HG02610 (cell line): ENCODE results near the gene NRXN3.

ENCODE experiments used
- ATAC-seq: cut with Tn5 transposase; IDR thresholded peaks from one replicate; pipeline ENCODE4 v1.9.1; 2021; ENCODE audit warnings: mild to moderate bottlenecking, moderate library complexity; ENCODE audit not compliant: unreplicated experiment

Gene NRXN3

DNA sequence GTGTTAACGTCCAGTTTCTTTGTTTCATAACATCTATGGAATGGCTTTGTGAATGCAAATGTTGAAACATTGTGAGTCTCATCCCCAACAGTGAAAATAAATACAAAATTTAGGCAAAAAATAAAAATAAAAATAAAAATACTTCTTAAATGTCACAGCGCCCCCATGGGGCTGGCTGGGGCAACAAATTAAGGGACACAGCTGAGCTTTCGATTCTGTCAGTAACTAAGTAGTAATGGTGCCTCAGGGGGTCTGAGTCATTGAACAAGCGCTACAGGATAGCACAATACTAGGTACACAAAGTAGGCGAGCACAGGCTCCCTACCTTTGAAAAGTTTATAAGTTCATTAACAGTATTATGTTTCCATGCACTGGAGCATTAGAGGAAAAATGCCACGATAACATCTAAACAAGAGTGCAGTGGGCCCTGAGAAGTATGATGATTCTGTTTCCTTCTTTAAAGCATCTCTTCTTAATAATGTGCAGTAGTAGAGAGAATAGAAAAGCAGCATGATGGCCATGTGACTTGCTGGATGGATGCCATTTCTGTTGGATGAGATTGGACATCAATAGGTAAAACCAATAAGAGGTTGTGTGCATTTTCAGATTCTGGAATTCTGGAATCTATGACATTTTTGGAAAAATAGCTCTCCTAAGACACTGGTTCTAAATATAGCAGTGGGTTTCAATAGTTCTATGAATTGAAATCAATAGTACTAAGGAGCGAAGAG lies 1374.0 kb downstream of the NRXN3 start:
- no peak for ATAC-seq

DNA sequence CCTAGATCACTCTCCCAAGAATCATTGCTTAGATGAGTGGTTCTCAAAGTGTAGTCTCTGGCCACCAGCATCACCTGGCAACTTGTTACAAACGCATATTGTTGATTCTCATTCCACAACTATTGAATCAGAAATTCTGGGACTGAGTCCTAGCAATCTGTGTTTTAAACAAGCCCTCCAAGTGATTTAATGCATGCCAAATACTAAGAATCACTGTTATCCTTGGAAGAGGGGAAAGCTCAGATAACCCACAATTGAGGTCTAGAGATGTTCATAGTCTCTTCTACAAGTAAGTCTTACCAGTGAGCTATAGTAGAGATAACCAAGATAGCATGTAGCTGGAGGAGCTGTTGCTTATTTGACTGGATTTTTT lies 1374.5 kb downstream of the NRXN3 start:
- no peak for ATAC-seq

DNA sequence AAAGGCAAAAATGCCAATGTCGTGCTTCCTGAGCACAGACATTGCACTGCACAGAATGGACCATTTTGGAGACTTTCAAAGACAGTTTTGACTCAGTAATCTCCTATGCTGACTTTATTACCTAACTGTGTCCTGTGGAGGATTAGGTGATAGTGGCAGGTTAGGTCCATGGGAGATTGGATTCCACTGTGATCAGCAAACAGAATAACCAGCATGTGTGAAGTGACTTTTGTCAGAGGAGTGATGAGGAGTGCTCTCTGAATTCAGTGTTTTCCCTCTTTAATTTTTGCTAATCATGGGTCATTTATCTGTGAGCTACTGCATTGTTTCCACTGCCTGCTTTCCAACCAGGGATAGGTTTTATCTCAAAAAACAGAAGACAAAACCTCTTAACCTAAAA lies 1378.7 kb downstream of the NRXN3 start:
- no peak for ATAC-seq

DNA sequence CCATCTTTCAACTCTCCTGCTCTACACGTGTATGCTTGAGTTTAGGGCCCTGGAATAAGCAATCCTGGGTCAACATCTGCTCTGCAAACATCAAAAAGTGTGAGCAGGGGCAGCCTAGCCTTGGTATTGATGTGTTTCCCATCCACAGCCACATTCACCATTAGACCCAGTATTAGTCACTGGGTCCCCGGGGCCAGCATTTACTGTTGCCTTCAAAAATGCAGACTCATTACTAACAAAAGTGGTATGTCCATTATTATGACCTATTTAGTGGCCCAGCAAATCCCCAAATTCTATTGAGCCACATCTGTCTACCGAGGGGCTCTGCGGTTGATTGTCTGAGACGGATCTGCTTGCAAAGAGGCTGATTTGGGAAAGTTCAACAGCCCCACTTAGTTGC lies 1379.3 kb downstream of the NRXN3 start:
- no peak for ATAC-seq

DNA sequence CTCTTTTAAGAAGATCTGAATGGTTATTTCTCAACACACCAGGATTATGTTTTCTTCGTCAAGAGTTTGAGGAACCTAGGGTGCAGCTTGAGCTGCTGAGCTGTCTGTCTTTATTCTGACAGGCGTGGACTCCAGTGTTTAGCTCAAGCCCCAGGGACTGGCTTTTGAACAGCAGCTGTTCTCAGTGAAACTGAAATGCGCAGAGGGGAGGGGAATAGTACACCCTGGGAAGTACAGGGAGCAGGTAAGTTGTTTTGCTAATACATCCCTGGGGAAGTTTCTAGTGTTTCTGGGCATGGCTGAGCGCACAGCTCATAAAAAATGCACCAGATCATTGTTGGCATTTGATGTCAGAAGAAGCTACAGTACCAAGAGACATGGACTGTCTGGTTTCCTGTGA lies 1381.3 kb downstream of the NRXN3 start:
- ATAC-seq: no peak

DNA sequence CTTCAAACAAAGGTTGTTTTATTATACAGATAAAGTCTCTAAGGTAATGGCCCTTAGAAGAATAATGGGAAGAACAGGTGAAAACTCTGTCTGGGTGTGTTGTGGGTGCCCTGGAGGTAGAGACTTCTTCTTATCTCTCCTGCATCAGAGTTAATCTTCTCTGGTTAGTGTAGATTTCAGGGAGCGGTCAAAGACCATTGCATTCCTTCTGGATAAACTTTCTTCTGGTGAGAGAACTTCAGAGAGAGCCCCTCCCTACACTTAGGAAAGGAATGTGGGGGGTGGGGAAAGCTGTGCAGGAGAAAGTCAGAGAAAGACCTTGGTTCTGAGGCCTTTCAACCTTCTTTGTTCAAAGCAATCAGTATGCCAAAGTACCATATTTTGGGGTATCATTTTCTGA lies 1382.6 kb downstream of the NRXN3 start:
- no peak for ATAC-seq

DNA sequence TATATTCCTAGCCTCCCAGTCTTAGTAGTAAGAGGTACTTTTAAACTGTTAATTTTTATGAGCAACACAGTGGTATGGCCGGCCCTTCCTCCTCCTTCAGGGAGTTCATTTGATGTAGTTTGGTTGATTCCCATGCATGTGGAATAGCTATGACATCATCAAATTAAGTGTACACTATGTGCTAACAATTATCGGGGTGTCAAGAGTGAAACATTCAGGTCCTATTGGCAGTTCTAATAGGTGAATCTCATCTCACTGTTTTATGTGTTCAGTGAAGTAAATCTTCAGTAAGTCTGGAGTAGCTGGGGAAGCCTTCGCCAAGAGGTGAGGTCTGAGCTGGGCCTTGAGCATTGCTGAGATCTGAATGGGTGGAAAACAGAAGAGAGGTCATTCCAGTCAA lies 1384.6 kb downstream of the NRXN3 start:
- no peak for ATAC-seq

DNA sequence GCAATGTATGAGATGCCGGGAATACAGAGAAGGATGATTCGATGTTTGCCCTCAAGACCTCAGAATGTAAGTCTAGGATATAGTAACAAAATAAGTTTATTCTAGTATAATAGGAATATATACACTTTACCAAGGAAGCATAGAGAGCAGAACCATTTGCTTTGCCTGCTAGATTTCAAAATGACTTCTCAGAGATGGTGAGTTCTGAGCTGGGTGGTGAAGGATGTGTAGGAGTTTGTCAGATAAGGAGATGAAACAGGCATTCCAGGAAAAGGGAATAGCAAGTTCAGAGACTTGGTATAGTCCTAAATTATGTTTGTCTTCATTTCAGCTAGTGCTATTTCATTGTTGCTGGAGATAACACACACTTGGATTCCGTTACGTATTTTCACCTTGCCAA lies 1385.3 kb downstream of the NRXN3 start:
- ATAC-seq: no peak

DNA sequence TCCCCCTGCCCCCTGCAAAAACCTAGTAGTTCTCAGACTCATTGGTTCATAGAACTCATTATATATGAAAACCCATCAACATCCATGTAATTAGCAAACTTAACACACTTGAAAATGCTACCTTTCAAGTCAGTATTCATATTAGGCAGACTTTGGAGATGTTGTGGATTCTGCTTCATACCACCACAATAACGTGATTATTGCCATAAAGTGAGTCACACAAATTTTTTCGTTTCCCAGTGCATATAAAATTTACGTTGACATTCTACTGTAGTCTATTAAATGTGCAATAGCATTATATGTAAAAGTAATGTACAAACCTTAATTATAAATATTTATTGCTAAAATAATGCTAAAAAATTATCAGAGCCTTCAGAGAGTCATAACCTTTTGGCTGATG lies 1387.1 kb downstream of the NRXN3 start:
- ATAC-seq: no peak

DNA sequence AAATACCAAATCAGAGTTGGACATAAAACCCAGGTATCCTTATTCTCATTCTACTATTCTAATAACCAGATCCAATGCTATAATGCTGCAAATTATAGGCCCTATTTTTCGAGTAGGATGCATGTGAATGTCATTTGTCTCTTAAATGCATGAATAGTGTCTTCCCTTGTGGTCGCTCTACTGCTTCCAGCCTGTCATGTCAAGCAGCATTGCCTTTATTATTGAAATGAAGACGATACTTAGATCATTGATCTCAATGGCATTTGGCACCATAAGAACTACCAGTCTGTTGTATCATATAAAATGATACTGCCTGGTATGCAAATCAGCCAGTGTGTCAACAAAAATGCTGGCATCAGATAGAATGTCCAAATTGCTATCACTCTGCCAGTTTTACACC lies 1392.0 kb downstream of the NRXN3 start:
- no peak for ATAC-seq

DNA sequence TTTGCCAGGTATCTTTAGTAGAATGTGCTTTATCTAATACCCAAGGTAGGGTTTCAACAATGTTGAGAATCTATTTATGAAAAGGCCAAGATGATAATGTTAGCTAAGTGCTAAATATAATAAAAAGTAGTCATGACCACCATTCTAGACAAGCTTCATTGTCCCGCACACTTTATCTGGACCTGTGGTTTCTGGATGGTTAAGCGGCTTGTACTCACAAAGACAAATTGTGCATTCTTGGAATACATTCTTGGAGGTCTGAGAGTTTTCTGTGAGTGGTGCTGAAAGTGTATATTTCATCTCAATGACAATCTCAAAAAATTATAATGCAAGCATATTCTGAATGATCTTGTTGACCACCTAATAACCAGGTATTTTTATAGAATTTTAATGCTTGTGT lies 1394.2 kb downstream of the NRXN3 start:
- ATAC-seq: no peak

DNA sequence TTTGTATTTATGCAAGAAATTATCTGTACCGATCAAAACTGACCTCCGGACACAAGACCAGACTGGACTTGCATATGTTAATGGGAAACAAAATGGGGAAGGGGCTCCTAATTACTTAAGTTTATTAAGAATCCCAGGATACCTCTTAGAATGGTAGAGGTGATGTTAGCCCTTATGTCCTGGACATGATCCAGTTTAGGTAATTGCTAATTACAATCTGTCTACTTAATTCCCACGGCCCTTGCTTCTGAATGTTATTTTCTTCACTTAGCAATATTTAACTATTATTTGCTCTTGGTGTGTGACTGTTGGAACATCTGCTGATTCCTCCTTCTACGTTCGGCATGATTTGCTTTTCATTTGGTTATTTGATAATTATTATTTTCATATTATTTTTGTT lies 1397.1 kb downstream of the NRXN3 start:
- ATAC-seq: no peak

DNA sequence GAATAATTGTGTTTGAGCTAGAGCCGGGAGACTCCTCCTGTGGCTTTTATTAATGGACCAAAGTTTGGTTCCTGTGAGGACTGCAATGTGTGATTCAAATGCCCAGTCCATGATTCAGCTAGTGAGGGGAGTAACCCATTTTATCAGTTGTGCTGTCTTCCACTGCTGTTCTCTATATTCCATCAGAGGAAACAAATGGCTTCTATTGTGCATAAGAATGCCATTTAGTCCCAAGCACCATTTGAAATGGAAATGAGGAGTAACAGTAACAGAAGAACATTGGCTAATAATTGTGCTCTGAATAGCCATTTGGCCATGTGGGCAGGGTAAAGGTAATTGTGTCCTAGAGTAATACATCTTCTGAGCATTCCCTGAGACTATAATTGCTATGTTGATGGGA lies 1398.4 kb downstream of the NRXN3 start:
- no peak for ATAC-seq

DNA sequence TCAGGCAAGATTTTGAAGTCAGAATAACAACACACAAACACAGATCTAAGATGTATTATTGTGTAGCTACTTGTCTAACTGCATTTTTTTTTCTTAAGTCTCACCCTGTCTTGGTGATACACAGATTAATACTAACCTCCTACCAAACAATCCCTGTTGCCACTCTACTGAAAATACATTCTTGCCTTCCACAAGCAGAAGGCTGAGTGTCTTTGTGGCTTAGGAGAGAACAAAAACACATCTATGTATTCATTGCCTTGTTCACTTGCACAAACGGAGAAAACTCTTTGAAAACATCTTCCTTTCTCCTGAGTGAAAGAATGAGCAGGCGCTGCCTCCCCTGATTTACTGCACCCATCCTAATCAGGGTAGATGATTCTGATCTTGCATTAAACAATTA lies 1398.9 kb downstream of the NRXN3 start:
- ATAC-seq: no peak

DNA sequence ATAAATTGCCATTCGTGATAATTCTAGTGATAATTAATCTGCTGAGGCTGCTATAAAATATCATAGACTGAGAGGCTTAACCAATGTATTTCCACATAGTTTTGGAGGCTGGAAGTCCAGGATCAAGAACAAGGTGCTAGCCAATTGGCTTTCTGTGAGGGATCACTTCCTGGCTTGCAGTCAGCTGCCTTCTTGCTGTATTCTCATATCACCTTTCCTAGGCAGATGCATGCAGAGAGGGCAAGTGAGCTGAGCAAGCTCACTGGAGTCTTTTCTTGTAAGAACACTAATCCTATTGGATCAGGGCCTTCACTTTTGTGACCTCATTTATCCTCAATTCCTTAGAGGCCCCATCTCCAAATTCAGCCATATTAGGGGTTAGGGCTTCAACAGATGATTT lies 1400.5 kb downstream of the NRXN3 start:
- no peak for ATAC-seq

DNA sequence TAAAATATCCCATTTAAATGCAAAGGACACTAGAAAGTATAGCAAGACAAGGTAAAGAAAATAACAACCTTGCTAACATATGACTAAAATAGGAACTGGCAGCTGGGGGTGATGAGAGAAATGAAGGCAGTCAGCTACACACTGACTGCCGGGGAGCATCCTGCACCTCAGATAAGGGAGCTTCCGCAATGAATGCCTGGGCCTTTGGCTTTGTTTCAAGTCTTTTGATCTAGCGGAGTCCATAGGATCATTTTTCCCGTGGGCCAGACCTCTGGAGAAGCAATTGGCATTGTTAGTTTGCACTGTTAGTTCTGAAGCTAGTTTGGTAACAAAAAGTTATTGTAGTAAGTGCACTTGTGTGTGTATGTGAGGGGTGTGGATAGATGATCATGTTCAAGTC lies 1401.2 kb downstream of the NRXN3 start:
- no peak for ATAC-seq

DNA sequence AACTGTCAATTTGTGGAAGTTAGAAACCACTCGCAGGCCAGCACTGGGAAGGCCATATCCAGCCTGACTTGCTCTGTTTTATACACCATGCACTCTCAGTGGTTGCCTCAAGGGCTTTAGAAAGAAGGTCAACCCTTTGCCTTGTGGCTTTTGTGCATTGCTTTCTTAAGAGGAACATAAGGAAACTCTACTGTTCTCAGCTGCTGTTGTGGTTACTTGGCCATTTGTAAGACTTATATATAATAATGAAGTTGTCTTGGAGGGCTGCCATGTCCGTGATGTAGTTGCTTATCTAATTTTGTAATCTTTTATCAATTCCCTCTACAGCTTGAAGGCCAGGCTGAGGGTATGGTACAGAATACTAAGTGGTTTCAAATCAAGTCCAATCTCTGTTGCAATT lies 1403.3 kb downstream of the NRXN3 start:
- ATAC-seq: no peak

DNA sequence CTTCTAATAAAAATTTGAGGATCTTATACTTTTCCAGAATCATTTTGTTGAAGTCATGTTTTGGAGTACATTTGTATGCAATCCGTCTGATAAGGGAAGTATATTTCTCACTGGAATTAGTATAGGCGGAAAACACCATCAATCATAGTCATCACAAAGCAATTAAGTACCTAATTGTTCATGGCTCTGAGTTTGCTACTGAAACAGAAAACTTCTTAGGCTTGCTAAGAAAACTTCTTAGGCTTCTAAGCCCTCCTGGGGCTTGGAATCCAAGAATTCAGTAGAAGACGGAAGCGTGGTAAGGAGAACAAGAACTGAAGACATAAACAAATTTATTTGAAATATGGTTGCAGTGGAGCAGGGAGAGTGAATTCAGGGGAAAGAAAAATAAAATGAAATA lies 1404.9 kb downstream of the NRXN3 start:
- no peak for ATAC-seq

DNA sequence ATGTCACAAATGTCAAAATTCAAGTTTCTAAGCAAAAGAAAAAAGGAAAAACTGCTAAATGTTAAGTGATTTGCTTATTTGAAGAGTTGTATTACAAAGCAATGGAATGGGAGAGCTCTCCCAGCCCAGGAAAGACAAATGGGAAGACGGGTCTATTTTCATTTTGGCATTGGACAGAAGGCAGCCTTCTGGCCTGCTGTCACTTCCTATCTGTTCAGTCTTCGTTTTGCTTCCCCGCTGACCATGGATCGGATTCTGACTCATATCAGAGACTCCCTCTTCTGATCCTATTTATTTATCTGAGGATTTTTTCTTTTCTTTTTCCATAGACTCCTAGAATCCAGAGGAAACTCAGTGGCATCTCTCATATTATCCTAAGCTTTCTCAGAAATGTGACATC lies 1406.3 kb downstream of the NRXN3 start:
- no peak for ATAC-seq

DNA sequence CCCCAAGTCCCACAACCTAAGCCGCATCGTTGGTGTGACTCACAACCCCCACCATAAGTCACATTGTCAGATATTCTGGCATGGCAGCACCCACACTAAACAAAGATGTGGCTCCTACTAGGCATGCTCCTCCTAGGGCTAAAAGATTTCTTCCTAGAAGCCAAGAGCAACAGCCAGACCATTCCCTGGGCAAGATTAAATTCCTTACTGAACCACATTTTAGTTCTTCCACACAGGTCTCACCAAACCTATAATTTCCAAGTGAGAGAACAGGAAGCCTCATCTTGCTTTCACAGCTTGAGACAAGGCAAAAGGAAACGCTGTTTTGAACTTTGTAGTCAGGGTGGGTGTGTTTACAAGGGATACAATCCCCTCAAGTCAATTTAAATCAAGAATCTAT lies 1408.3 kb downstream of the NRXN3 start:
- no peak for ATAC-seq

DNA sequence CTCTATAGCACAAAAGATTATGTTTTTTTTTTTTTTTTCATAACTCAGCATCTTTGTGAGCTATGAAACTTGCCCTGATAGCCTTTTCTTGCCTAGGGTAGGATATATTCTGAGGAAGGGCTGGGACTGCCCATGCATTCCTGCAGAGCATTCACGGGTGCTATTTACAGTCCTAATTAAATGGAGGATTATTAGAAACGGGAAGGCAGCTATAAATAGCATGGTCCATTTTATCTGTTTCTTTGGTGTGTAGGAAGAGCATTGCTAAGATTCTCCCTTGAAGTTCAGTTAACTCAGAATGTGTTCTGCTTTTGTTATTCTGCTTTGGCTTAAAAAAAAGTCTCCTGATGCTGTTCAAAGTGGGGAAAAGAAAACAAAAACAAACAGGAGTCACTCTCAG lies 1410.2 kb downstream of the NRXN3 start:
- ATAC-seq: no peak

DNA sequence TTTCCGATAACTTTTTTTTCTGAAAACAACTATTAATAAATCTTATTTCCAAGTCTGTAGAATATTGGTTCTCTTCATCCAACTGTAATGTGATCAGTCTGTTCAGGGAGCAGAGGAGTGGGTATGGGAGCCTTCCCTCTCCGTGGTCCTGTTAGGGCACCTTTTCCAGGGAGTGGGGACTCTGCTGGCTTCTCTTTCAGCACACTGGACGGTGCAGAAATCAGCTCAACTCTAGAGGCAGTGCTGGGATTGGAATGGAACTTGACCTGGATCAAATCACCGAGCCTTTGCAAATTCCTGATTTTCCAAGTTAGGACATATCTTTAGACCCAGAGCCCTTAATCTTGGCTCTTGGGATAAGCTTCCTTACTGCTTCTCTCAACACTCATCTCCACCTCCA lies 1410.7 kb downstream of the NRXN3 start:
- ATAC-seq: no peak

DNA sequence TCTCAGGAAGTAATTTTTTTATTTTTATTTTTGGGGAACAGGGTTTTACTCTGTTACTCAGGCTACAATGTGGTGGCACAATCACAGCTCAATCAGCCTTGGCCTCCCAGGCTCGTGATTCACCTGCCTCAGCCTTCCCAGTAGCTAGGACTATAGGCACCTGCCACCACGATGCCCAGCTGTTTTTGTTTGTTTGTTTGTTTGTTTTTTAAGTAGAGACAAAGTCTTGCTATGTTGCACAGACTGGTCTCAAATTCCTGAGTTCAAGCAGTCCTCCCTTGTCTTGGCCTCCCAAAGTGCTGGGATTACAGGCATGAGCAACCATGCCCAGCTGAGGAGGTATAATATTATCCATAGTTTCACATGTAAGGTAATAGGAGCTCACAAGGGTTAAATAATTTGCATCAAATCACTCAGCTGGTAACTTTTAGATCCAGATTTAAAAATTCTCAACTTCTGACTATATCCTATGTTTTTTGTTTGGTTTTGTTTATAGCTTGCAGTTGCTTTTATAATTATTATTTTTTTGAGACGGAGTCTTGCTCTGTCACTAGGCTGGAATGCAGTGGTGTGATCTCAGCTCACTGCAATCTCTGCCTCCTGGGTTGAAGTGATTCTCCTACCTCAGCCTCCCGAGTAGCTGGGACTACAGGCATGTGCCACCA lies 1411.9 kb downstream of the NRXN3 start:
- no peak for ATAC-seq
